ENCODE data around the gene PFKFB2. TPM values are rescaled to one million over a fixed set of nuclear protein-coding genes. Genes with fewer than 3 reads are reported as not detected.

Gene PFKFB2
- total RNA-seq, 1 experiment from 2014 or later: 16.8 TPM

GRCh38 chr1:207097871-207098324 lies 44.8 kb downstream of the PFKFB2 start:
- Mint-ChIP-seq H3K4me3 (no peak overlapping the region), H3K36me3 (peaks cover 12% of the 10 kb centered on the region), H3K9me3 (peaks cover 17% of the 10 kb centered on the region), H3K4me1 (no peaks in the 10 kb centered on the region), H3K27ac (no peak overlapping the region), H3K27me3 (ENCODE audit: low read depth) (peaks cover 4% of the 10 kb centered on the region)
- ChIA-PET POLR2A (no interaction called here), CTCF (no interaction called here)
- TF ChIP-seq GABPB1 (CRISPR knock-in tag; IDR thresholded peaks at IDR 0.05) (no peak), MXD4 (CRISPR knock-in tag; IDR thresholded peaks at IDR 0.05; ENCODE audit: borderline replicate concordance) (no peak), RELA (CRISPR knock-in tag; IDR thresholded peaks at IDR 0.05; ENCODE audit: borderline replicate concordance) (no peak), NFE2L1 (CRISPR knock-in tag; IDR thresholded peaks at IDR 0.05) (no peak), FOXP4 (CRISPR knock-in tag; IDR thresholded peaks at IDR 0.05) (no peak), ZNF317 (CRISPR knock-in tag; IDR thresholded peaks at IDR 0.05; ENCODE audit: borderline replicate concordance, low read depth) (no peak), ZNF532 (CRISPR knock-in tag; IDR thresholded peaks at IDR 0.05; ENCODE audit: borderline replicate concordance) (no peak), TCF7 (CRISPR knock-in tag; IDR thresholded peaks at IDR 0.05; ENCODE audit: low read depth) (no peak), ZNF425 (CRISPR knock-in tag; conservative IDR thresholded peaks at IDR 0.05) (no peak), PREB (CRISPR knock-in tag; IDR thresholded peaks at IDR 0.05; ENCODE audit: borderline replicate concordance) (no peak), KAT7 (CRISPR knock-in tag; IDR thresholded peaks at IDR 0.05; ENCODE audit: borderline replicate concordance) (no peak), ELF4 (CRISPR knock-in tag; IDR thresholded peaks at IDR 0.05; ENCODE audit: low read depth) (no peak), CBFB (CRISPR knock-in tag; IDR thresholded peaks at IDR 0.05; ENCODE audit: low read depth) (no peak), NR3C1 (CRISPR knock-in tag; conservative IDR thresholded peaks at IDR 0.05; ENCODE audit: low read depth) (no peak), IRF2 (CRISPR knock-in tag; IDR thresholded peaks at IDR 0.05; ENCODE audit: borderline replicate concordance, low read depth) (no peak), TP53 (CRISPR knock-in tag; IDR thresholded peaks at IDR 0.05) (no peak), CDX4 (CRISPR knock-in tag; IDR thresholded peaks at IDR 0.05; ENCODE audit: borderline replicate concordance) (no peak), NR1H2 (CRISPR knock-in tag; IDR thresholded peaks at IDR 0.05) (no peak), MLX (CRISPR knock-in tag; IDR thresholded peaks at IDR 0.05) (no peak), ATF2 (CRISPR knock-in tag; IDR thresholded peaks at IDR 0.05; ENCODE audit: borderline replicate concordance, low read depth) (no peak)
- DNase-seq (ENCODE audit: low spot score) (no peak), ATAC-seq (no peak)

All from WTC11 (cell line).